ENCODE results near the gene GPR137B. TPM values are rescaled to one million over a fixed set of nuclear protein-coding genes. Genes with fewer than 3 reads are reported as not detected.
A peak's percentile ranks its signal among the peaks of the same experiment; 100 is the strongest.

GPR137B gene
- total and polyA plus RNA-seq, 2 of the 13 experiments (the other 11 are each of a cell fraction or from before 2014, with no cell fraction given): 0.31 to 0.41 TPM

- Histone ChIP-seq H3K4me3 (replicated peaks in 1 of 3; ENCODE audit: insufficient read depth in 1 of 3, low read depth in 2 of 3, low read length in 3 of 3) (no peak overlapping the region), H3K4me2 (ENCODE audit: low read depth, low read length) (no peak overlapping the region), H3K9me3 (ENCODE audit: low read length) (peaks cover 17% of the 10 kb centered on the region), H3K36me3 (replicated peaks in 1 of 2; ENCODE audit: control insufficient read depth in 1 of 2, insufficient read depth in 2 of 2, low read length in 2 of 2) (no peaks in the 10 kb centered on the region), H2AFZ (ENCODE audit: low read length) (no peak overlapping the region), H3K27me3 (ENCODE audit: control insufficient read depth in 1 of 2, insufficient read depth in 2 of 2, low read length in 2 of 2) (no peaks in the 10 kb centered on the region), H3K9ac (ENCODE audit: insufficient read depth, low read depth, low read length) (no peak overlapping the region), H3K4me1 (ENCODE audit: insufficient read depth, low read length) (peaks cover 23% of the 10 kb centered on the region), H4K20me1 (ENCODE audit: insufficient read depth, low read length) (no peaks in the 10 kb centered on the region), H3K27ac (ENCODE audit: extremely low read length, insufficient read depth, low read length) (no peak overlapping the region), H3K79me2 (ENCODE audit: insufficient read depth, low read length) (no peaks in the 10 kb centered on the region)
- 65% methylated on average over 13 of the region's 19 CpGs for WGBS (ENCODE audit: low lambda C conversion rate)
- DNase-seq (ENCODE audit: low spot score) (peak; percentile 36), ATAC-seq (peak; percentile 22), FAIRE-seq (no peak)
- intact Hi-C loops (cut with micrococcal nuclease; ENCODE audit: unreplicated experiment): no loop called here
- in situ Hi-C loops (cut with HindIII; ENCODE audit: extremely low pct_ligation_motif_present, low pct_unique_long_range_greater_than_20kb): no loop called here
- no TSS peak for BruUV-seq (replicated peaks)
- POLR2A ChIA-PET: no interaction called here
- CTCF ChIA-PET (ENCODE audit: low intra/inter-chr PET ratio, low total read pairs): no interaction called here
- TF ChIP-seq ZBTB21 (CRISPR knock-in tag; IDR thresholded peaks at IDR 0.05) (peak; percentile 94), ZKSCAN5 (CRISPR knock-in tag; IDR thresholded peaks at IDR 0.05) (no peak), AGO1 (IDR thresholded peaks at IDR 0.05; ENCODE audit: low read depth, low read length, poor library complexity, severe bottlenecking) (no peak), ISX (CRISPR knock-in tag; conservative IDR thresholded peaks at IDR 0.05) (no peak), BHLHE40 (IDR thresholded peaks at IDR 0.05; ENCODE audit: low read length) (peak; percentile 24; the same call in 1 of the 2 replicates), RBM39 (IDR thresholded peaks at IDR 0.05; ENCODE audit: low read depth, low read length, poor library complexity, severe bottlenecking) (no peak), MZF1 (CRISPR knock-in tag; IDR thresholded peaks at IDR 0.05; ENCODE audit: borderline replicate concordance) (no peak), HNF4G (IDR thresholded peaks at IDR 0.05; ENCODE audit: borderline replicate concordance, low read depth, low read length) (peak; percentile 51; the same call in 1 of the 2 replicates), HNF4G (CRISPR knock-in tag; IDR thresholded peaks at IDR 0.05; ENCODE audit: borderline replicate concordance, low read depth) (no peak), ZFAT (CRISPR knock-in tag; conservative IDR thresholded peaks at IDR 0.05) (no peak), ATF3 (CRISPR knock-in tag; IDR thresholded peaks at IDR 0.05) (no peak), ZC3H13 (CRISPR knock-in tag; IDR thresholded peaks at IDR 0.05) (no peak), GATAD1 (CRISPR knock-in tag; IDR thresholded peaks at IDR 0.05) (no peak), ZEB1 (IDR thresholded peaks at IDR 0.05; ENCODE audit: insufficient replicate concordance, low read depth) (no peak), NFYB (CRISPR knock-in tag; IDR thresholded peaks at IDR 0.05) (no peak), ZSCAN5A (CRISPR knock-in tag; IDR thresholded peaks at IDR 0.05; ENCODE audit: borderline replicate concordance) (no peak), SMC3 (IDR thresholded peaks at IDR 0.05; ENCODE audit: low read length) (no peak), CREB1 (IDR thresholded peaks at IDR 0.05) (peak; percentile 83), CREB1 (CRISPR knock-in tag; IDR thresholded peaks at IDR 0.05) (0 out of 2 replicates have a peak, but pooled peaks have one; percentile 56), ZNF101 (CRISPR knock-in tag; IDR thresholded peaks at IDR 0.05; ENCODE audit: borderline replicate concordance, low read depth) (no peak), RARA (CRISPR knock-in tag; IDR thresholded peaks at IDR 0.05) (0 out of 2 replicates have a peak, but pooled peaks have one; percentile 15)
Measured at GRCh38 chr1:236159704-236160539, 17.6 kb downstream of the GPR137B start.

Data from HepG2 (cell line).